Mesenteric fat pad (tissue), 1 donor: ENCODE measurements around the gene AKAP13. TPM values are rescaled to one million over a fixed set of nuclear protein-coding genes. Genes with fewer than 3 reads are reported as not detected.

ENCODE experiments used
- DNase-seq: peaks from one replicate; pipeline ENCODE4 v3.0.0-alpha.2; 2020; ENCODE audit warnings: low spot score
- total RNA-seq: library from RNA; stranded (reverse); fragmentation: NEBNext Ultra II Directional; extraction: Animal tissue kit (Norgen Biotek cat#: 25700); gene quantifications from one replicate; pipeline ENCODE4 v1.2.1, GENCODE V29; 2021
- donor health status: DM: yes; HTN: yes; CAD: no.

AKAP13 gene
- total RNA-seq, 1 donor from 2014 or later: 159 TPM

DNA sequence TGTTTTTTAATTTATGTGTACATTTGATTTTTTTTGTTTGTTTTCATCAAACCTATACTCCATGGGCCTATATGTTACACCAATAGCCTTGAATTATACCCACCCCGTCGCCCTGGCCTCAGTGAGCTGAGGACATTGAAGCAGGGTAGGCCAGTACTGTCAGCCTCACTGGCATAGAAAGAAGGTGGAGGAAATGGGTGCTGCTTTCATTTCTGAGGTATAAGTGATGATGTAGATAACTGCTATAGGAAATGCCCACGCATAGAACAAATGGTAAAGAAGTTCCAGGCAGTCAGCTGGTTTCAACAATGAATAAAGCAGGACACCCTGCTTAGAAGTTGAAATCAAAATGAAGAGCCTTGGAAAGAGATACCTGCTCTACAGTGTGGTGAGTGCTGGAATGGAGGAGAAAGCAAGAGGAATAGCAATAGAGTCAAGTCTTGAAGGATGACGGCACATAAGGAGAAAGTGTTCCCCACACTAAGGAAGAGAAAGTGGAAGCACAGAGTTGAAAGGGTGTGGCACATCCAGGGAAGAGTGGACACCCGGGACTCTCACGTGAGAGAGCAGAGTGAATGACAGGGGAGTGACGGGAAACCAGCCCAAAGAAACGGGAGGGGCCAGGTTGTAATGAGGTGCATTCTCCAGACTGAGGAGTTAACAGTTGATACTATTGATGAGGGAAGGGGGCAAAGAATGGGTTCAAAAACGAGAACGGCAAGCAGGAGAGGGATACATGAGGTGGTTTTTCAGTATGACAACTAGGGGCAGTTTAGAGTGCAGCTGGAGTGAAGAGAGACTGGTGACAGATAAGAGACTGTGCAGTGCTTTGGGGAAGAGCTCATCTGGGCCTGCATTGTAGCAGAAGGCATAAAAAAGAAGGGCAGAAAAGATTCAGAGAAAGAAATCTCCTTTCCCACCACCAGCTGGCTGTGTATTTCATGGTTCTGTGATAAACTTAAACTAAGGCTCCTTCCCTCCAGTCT is 343.9 kb downstream of the AKAP13 start:
- no peak for DNase-seq

DNA sequence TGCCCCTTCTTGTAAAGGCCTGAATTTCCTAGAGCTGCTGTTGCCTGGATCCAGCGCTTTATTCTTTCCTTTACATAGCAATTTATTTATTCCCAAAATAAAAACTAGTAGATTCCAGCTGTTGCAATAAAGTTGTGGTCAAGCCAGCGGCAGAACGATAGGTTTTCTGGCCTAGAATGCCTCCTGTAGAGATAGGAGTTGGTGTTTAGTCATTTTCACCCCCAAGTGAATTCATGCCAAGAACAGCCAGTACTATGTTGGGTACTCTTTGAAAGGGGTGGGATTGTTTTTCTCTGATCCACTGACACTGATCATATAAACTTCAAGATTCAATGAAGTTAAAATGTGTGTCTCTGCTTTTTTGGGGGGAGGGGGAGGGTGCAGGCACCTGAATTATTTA is 344.6 kb downstream of the AKAP13 start:
- no peak for DNase-seq

DNA sequence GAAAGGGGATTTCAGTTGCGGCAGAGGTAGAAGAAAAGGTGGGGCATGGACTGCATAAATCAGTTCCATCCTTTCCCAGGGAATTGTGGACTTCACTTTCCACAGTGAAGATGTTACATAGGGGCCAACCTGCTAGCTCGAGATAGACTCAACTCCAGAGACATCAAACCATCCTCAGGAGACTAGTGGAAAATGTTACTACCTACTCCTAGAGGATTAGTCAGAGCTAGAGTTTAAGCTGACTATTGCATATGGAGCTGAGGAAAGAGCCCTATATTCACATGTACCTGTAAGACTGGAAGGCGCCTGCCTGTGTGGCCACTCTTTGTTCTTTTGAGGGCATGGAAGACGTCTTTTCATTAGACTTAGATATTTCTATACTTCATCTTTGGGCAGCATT is 345.2 kb downstream of the AKAP13 start:
- no peak for DNase-seq

DNA sequence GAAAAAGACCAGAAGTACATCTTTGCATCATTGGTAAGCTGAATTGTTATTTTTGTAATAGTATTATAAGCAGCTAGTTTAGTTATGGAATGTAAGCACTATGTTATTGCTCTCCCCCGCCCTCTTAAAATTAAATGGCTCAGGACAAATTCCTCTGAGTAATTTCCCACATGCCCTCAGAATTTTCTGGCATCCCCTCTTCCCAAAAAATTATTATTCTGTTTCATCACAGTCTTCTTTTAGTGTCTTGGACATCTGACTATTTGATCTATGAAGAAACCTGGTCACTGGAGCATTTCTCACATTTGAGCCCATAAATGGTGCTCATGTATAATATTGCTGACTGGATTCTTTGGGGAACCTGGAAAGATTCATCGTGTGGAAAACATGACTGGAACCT is 346.1 kb downstream of the AKAP13 start:
- DNase-seq: no peak

DNA sequence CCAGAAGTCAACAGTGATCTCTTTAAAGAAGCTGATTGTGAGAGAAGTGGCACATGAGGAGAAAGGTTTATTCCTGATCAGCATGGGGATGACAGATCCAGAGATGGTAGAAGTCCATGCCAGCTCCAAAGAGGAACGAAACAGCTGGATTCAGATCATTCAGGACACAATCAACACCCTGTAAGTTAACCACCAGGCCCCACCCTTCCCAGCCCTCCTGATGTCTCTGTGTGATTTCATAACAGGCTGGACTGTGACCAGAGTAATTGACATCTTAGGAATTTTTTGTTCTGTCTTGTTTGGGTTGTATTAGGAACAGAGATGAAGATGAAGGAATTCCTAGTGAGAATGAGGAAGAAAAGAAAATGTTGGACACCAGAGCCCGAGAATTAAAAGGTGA is 346.7 kb downstream of the AKAP13 start:
- DNase-seq: no peak

DNA sequence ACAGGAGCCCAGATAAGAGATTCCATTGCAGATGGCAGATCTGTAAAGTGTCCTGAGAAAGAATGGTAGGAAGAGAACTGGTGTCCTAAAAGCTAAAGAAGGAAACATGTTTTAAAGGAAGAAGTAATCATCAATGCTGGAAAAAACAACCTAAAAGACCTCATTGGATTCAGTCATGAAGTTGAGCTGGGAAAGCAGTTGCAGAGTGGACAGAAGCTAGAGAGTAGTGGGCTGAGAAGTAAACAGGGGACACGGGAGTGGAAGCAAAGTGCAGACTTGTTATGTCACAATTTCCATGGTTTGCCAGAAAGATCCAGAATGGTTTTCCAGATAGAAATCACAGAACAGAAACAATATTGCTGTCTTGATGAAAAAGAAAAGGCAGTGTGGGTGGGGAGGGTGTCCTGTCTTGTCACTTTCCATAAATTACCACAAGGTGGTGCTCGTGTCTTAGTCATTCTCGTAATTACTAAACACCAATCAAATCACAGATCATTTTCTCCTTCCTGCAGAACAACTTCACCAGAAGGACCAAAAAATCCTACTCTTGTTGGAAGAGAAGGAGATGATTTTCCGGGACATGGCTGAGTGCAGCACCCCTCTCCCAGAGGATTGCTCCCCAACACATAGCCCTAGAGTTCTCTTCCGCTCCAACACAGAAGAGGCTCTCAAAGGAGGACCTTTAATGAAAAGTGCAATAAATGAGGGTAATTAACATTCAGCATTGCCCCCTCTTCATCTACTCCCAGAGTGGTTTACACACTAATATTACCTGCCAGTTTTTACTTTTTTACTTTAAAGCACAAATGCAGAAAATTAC is 349.8 kb downstream of the AKAP13 start:
- DNase-seq: no peak

DNA sequence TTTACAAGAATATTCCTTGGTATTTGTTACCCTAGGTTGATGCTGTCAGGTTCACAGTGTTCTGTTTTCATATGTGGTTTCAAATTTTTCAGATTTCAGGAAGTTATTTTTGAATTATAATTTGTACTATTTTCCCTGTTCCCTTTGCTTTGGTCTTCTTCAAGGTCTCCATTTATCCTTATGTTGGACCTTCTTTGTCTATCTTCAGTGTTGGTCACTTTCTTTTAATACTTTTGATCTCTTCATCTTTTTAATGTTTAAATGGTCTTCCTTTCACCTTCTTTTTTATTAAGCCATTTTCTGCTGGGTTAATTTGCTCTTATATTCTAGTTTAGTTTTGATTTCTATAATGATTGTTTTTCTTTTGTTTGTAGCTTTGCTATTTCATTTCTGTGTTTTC is 353.0 kb downstream of the AKAP13 start:
- no peak for DNase-seq

DNA sequence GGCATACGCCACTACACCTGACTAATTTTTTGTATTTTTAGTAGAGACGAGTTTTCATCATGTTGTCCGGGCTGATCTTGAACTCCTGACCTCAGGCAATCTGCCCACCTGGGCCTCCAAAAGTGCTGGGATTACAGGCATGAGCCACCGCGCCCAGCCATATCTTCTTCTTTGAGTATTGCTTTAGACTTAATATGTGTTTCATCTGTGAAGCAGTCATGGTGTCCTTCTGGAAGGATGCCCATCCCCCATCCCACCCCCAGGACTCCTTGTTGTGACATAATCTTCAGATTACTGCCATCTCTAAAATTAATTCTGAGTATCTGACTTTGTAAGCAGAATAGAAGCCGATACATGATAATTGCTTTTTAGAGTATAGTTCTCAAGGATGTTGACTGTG is 356.7 kb downstream of the AKAP13 start:
- DNase-seq: no peak

DNA sequence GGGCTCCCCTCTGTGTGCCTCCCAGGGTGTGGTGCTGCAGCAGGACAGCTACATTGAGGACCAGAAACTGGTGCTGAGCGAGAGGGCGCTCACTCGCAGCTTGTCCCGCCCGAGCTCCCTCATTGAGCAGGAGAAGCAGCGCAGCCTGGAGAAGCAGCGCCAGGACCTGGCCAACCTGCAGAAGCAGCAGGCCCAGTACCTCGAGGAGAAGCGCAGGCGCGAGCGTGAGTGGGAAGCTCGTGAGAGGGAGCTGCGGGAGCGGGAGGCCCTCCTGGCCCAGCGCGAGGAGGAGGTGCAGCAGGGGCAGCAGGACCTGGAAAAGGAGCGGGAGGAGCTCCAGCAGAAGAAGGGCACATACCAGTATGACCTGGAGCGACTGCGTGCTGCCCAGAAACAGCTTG is 360.6 kb downstream of the AKAP13 start:
- DNase-seq: no peak

DNA sequence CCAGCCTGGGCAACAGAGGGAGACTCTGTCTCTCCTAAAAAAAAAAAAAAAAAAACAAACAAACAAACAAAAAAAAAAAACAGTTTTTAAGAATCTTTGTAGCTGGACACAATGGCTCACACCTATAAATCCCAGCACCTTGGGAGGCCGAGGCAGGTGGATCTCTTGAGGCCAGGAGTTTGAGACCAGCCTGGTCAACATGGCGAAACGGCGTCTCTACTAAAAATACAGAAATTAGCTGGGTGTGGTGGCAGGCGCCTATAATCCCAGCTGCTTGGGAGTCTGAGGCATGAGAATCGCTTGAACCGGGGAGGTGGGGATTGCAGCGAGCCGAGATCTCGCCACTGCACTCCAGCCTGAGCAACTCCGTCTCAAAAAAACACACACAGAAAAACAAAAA is 361.3 kb downstream of the AKAP13 start:
- no peak for DNase-seq

DNA sequence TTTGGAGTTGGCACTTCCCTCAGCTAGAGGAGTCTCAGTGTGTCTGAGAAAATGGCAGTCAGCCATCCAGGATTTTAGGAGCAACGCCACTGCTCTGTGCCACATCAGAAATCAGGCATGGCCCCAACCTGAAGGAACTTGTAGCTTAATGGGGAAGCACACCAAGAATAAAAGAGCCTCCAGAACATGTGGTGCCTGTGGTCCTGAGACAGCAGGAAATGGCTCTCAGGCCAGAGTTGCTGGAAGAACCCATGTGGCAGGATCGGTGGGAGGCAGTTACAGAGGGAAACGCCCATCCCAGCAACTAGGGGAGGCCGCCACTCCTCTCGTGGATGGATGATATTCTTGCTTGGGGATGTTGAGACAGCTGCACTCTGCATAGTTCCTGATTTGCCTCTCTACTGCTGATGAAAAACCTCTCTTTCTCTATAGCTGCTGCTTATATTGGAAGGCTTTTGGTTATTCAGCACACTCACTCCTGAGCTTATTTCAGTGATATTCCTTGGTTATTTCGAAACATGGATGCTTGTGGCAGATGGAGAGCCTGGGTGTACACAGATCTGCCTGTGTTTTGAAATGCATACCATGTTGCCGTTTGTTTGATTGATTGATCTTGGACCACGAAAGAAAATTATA is 361.9 kb downstream of the AKAP13 start:
- no peak for DNase-seq

DNA sequence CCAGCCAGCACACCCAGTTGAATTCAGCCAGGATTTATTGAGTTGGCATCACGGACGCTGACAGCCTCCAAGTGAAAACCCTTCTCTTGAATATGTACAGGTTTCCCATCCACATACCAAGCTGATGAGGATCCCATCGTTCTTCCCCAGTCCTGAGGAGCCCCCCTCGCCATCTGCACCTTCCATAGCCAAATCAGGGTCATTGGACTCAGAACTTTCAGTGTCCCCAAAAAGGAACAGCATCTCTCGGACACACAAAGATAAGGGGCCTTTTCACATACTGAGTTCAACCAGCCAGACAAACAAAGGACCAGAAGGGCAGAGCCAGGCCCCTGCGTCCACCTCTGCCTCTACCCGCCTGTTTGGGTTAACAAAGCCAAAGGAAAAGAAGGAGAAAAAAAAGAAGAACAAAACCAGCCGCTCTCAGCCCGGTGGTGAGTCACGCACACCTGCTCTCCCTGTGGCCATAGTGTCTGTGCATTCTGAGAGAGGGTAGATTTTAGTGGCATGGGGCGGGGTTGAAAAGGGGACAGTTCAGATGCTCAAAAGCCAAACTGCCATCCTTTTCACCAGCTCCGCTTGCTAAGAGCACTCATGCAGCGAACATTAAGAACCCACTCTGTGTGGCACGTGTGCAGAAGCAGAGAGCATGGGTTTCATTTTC is 363.1 kb downstream of the AKAP13 start:
- DNase-seq: no peak

DNA sequence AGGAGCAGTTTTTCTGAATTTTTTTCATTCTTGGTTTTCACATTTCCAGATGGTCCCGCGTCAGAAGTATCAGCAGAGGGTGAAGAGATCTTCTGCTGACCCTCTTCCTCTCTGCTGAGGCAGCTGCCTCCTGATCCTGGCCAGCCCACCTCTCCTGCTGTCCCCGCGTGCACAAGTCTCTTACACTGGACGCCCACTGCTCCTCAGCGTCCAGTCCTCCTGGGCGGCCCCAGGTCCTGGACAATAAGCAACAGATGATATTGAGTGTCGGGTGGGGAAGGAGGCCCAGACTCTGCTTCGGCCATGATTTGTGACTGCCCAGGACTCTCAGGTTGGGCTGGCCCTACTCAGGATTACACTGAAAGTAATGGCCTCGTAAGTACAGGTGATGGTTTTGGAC is 364.2 kb downstream of the AKAP13 start:
- DNase-seq: no peak

DNA sequence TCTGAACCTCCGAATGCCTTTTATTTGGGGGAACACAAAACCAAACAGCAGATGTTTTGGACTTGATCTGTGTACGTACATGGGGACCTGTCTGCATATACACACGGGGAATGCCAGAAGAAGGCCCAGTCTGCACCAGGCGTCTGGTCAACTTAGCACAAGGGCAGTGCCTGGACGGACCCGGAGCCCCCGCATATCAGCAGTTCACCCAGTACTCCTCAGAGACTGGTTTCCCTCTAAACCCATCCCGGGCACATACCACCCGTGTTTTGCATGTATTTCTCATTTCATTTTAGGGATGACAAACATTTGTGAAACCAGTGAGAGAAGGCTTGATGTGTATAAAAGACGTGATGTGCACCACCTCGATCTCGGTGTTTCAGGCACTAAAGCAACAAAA is 364.6 kb downstream of the AKAP13 start:
- DNase-seq: no peak

DNA sequence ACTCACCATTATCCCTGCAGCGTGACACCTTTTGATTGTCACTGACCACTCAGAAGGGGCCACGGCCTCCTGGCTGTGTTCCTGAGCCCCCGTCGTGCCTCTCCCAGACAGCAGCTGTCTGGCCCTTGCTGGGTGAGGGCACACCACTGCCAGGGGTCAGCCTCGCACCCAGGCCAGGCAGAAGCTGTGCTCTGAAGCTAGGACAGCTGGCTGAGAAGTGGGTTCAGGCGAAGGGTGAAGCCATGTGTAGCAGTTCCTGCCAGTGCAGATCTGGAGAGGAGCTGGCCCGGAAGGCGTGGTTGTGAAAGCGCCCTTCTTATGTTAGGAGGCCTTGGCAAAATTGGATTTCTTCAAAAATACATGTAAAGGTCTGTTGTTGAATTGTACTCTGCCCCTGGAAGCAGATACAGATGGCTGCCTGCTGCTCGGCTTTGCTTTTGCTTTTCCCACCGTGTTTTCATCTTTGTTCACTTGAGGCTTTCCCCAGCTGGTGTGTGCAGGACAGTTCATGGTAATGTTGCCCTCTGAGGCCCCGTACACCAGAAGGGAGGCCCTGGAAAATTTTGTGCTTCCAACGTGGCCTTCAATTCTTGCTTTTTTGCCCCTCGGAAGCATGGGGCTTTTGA is 365.2 kb downstream of the AKAP13 start:
- DNase-seq: no peak

DNA sequence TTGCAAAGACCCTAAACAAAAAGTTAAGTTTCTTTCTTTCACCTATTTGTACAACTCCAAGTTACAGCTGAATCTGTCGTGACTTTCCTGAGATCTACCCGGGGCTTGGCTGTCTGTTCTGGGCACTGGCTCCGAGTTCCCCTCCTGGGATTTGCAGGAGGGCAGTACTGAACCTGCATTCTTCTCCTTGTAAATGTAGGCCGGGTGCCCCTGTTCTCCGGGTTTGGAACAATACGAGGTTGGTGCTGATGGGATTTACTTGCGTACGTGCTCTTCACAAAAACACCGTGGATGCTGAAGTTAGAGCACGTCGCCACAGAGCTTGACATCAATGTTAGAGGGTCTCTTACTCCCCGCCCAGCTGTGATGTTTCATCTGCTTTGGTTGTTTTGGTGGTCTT is 366.2 kb downstream of the AKAP13 start:
- no peak for DNase-seq

DNA sequence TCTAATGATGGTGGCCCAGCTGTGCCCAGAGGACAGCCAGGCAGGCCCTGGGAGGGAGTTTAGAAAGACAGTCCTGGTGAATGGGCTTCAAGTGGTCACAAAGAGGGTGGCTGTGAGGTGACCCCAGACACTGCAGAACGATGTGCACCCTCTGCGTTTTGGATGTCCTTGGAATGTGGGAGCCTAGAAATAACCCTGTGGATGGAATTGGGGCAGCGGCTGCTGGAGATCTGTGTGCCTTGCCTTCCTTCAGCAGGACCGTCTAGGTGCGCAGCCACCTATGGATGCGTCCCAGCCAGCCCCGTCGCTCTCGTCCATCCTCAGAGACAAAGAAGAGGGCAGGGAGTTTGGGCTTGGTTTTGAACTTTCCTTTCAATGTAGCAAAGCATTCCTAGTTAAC is 367.8 kb downstream of the AKAP13 start:
- no peak for DNase-seq

DNA sequence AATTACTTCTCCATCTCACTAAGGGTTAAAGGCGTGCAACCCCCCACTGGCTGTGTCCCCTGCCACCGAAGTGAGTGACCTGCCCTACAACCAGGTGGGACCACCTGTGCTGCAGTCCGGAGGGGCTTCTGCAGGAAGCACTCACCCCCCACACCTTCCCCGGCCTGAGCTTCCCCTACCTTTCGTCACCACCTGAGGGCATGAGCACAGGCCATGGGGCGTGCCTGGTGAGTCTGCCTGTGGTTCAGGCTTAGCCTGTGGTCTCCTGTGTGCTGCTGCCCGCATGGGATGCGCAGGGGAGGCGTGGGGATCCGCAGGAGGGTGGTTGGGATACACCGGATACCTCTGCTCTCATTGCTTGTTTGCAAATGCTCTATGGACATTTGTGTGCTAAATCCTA is 368.3 kb downstream of the AKAP13 start:
- no peak for DNase-seq

DNA sequence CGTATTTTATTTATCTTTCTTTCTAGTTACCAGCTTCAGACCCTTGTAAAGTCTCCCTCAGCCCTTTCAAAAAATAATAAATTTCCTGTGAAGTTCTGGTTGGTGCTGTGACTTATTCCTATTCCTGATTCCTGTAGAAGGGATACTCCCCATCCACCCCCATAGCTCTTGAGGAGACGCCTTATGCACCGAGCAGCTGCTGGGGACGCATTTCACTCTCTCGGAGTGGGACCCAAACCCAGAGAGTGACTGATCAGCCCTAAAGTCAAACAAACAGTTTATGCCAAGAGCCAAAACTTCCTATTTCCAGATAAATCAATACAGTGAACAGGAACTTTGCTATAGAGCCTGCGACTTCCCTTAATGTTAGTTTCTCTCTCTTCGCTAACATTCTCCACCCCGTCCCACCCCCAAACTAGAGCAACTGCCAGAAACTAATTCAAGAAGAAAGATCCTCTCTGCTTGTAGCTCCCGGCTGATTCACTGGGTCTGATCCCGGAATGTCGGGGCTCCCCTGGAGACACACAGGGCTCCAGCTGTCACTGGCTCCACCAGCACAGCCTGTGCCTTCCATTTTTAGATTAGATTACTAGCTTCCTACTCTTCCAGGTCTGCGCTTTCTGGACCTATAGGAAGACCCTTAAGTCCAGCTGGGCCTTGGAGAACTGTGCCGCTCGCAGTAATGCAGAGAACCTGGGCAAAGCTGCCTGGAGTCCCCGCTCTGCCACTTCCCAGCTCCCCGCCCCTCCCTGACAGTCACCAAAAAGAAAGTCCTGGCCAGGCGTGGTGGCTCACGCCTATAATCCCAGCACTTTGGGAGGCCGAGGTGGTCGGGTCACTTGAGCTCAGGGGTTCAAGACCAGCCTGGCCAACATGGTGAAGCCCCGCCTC is 369.1 kb downstream of the AKAP13 start:
- DNase-seq: no peak
